Left ventricle myocardium inferior (tissue), 1 donor: ENCODE data around the gene SRRD. TPM values are rescaled to one million over a fixed set of nuclear protein-coding genes. Genes with fewer than 3 reads are reported as not detected.

Experiments
- DNase-seq: peaks from one replicate; pipeline ENCODE4 v3.0.0-alpha.2; 2020
- H3K27ac ChIP-seq: fragments of 200-600 bp; replicated peaks from 2 replicates; pipeline ENCODE4 v1.8.0; 2021
- H3K27me3 ChIP-seq: fragments of 200-600 bp; 2 replicates; pipeline ENCODE4 v1.8.0; 2021; ENCODE audit warnings: low read depth
- H3K36me3 ChIP-seq: fragments of 200-600 bp; 2 replicates; pipeline ENCODE4 v1.8.0; 2021
- H3K4me1 ChIP-seq: fragments of 200-600 bp; 2 replicates; pipeline ENCODE4 v1.8.0; 2021
- H3K4me3 ChIP-seq: fragments of 200-600 bp; 2 replicates; pipeline ENCODE4 v1.8.0; 2021; ENCODE audit warnings: mild to moderate bottlenecking, moderate library complexity
- H3K9me3 ChIP-seq: fragments of 200-600 bp; replicated peaks from 2 replicates; pipeline ENCODE4 v1.8.0; 2021
- intact Hi-C: fragments of 100-400 bp; cut with micrococcal nuclease; formaldehyde crosslinking; loops from one replicate; pipeline ENCODE4 v1.11.0; 2022
- total RNA-seq: library from RNA; stranded (reverse); fragmentation: NEBNext Ultra II Directional; extraction: Animal tissue kit (Norgen Biotek cat#: 25700); gene quantifications from one replicate; pipeline ENCODE4 v1.2.1, GENCODE V29; 2021
- TF ChIP-seq, protein P1 (sequence below): fragments of 200-600 bp; IDR thresholded peaks from 2 replicates; pipeline ENCODE4 v1.8.0; 2021; ENCODE audit warnings: antibody characterized with exemption, mild to moderate bottlenecking, borderline replicate concordance
- donor health status: DM: no; HTN: yes; CAD: no; lungs with severe emphysema.

SRRD gene
- total RNA-seq, 1 donor from 2014 or later = 23.5 TPM

DNA sequence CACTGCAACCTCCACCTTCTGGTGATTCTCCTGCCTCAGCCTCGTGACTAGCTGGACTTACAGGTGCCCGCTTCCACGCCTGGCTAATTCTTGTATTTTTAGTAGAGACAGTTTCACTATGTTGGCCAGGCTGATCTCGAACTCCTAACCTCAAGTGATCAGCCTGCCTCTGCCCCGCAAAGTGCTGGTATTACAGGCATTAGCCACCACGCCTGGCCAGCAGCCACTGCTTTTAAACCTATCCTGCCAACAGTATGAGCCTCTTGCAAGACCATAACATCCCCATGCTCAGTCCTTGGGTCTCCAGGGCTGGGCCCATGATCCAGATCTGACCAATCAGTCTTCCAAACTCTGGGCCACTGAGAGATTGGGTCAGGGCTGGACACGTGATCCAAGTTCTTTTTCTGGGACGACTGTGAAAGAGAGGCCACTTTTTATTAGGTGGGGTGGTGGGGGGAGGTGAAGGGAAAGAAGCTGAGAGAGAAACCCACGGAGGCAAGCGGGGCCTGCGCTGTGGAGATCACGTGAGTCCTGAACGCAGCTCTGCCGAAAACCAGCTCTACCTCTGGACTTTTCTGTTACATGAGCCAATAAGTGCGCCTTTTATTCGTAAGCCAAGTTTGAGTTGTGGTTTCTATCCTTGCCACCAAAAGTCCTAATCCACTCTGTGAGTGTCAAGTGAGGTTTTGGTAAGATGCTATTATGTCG lies 36.7 kb upstream of the SRRD start:
- intact Hi-C loops = no loop called here
- Histone ChIP-seq H3K9me3 (no peaks in the 10 kb centered on the region), H3K27me3 (peaks cover 7% of the 10 kb centered on the region), H3K4me3 (no peak overlapping the region), H3K27ac (no peak overlapping the region), H3K36me3 (peaks cover 13% of the 10 kb centered on the region), H3K4me1 (peaks cover 10% of the 10 kb centered on the region)
- TF ChIP-seq, protein P1, sequence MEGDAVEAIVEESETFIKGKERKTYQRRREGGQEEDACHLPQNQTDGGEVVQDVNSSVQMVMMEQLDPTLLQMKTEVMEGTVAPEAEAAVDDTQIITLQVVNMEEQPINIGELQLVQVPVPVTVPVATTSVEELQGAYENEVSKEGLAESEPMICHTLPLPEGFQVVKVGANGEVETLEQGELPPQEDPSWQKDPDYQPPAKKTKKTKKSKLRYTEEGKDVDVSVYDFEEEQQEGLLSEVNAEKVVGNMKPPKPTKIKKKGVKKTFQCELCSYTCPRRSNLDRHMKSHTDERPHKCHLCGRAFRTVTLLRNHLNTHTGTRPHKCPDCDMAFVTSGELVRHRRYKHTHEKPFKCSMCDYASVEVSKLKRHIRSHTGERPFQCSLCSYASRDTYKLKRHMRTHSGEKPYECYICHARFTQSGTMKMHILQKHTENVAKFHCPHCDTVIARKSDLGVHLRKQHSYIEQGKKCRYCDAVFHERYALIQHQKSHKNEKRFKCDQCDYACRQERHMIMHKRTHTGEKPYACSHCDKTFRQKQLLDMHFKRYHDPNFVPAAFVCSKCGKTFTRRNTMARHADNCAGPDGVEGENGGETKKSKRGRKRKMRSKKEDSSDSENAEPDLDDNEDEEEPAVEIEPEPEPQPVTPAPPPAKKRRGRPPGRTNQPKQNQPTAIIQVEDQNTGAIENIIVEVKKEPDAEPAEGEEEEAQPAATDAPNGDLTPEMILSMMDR = no peak
- no peak for DNase-seq

DNA sequence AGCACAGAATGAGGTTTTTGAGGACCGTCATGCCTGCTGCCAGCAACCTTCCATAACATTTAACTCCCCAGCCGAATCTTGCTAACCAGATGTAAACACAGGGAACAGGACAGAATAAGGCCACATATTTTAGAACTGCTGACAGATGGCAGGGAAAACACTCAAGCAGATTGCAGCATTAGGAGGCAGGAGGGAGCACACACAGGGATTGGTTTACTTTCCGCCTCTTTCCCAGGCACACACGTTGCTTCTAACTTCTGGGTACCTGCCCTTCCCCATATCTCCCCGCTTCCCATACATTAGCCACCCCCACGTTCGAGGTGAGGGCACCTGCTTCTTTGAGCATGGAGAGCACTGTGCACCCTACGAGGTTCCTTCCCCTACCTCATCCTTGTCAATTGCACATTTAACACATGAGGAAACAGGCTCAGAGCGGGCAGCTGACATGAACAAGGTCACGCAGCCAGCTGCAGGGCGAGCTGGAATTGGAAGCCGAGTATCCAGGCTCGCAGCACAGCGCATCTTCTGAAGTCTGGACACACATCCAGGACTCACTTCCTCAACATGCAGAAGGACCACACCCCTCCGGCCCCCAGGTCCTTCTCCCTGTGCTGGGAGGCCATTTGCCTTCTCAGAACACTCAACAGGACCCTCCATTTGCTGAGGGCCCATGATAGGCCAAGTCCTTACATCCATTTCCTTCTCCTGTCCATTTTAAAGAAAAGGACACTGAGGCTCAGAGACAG lies 35.9 kb upstream of the SRRD start:
- no peak for DNase-seq
- H3K27ac ChIP-seq = no peak overlapping the region
- TF ChIP-seq, protein P1 = no peak
- intact Hi-C loops = no loop called here
- H3K36me3 ChIP-seq = peaks cover 21% of the 10 kb centered on the region
- H3K27me3 ChIP-seq = peaks cover 7% of the 10 kb centered on the region
- peaks cover 10% of the 10 kb centered on the region for H3K4me1 ChIP-seq
- H3K4me3 ChIP-seq = no peak overlapping the region
- no peaks in the 10 kb centered on the region for H3K9me3 ChIP-seq

DNA sequence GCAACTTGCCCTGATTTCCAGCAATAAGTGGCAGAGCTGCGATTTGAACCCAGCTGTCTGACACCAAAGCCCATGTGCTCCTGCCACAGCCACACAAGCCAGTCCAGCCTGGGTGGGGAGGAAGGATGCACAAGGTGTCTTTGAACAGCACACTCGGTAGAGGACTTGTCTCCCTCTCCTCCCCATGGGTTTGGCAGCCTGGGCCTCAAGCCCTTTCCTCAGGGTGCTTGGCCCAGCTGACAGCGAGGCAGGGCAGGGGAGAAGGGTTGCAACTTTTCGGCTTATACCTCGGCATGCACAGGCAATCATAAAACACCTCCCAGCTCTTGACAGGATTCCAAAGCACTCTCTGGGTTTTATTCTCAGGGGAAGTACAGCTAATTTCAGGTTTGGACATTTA lies 35.3 kb upstream of the SRRD start:
- peaks cover 26% of the 10 kb centered on the region for H3K36me3 ChIP-seq
- peaks cover 10% of the 10 kb centered on the region for H3K4me1 ChIP-seq
- H3K27ac ChIP-seq = no peak overlapping the region
- no peak for DNase-seq
- intact Hi-C loops = no loop called here
- H3K9me3 ChIP-seq = no peaks in the 10 kb centered on the region
- H3K27me3 ChIP-seq = peaks cover 7% of the 10 kb centered on the region
- H3K4me3 ChIP-seq = no peak overlapping the region
- TF ChIP-seq, protein P1 = no peak

DNA sequence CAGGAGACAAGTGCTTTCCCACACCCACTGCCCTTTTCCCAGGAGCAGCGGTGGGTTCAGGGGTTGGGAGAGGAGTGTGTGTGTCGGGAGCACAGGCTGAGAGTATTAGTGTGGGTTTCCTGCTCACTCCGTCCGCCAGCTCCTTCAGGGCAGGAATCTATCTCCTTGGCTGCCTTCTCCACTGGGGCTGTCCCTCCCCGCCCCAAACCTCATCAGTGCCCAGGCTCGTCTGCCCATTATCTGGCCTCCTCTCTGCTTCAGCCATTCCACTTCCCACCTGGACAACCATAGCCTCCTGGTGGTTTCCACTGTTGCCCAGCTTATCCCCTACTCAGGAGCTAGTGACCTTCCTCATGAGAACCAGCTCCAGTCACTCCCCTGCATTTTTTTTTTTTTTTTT lies 34.7 kb upstream of the SRRD start:
- Histone ChIP-seq H3K9me3 (no peaks in the 10 kb centered on the region), H3K36me3 (peaks cover 32% of the 10 kb centered on the region), H3K27ac (no peak overlapping the region), H3K4me3 (no peak overlapping the region), H3K27me3 (peaks cover 7% of the 10 kb centered on the region), H3K4me1 (peaks cover 10% of the 10 kb centered on the region)
- intact Hi-C loops = no loop called here
- DNase-seq = no peak
- TF ChIP-seq, protein P1 = no peak

DNA sequence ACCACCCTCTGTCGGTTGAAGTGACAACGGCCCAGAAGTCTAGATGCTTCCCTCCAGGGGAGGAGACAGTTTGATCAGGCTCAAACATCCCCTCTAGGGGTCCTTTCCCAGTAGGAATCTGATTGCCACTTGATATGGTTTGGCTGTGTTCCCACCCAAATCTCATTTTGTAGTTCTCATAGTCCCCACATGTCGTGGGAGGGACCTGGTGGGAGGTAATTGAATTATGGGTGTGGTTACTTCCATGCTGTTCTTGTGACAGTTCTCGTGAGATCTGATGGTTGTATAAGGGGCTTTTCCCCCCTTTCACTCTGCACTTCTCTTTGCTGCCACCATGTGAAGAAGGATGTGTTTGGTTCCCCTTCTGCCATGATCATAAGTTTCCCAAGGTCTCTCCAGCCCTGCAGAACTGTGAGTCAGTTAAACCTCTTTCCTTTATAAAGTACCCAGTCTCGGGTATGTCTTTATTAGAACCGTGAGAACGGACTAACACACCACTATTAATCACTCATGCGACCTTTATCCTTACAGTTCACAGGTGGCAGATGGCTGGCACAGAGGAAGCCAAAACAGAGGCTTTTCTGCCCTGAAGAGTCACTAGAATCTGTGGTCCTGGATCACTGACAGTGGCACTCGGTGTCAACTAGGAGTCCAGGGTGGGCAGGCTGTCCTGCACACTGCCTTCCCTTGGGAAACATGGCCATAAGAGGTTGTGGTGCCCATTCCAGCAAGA lies 33.1 kb upstream of the SRRD start:
- H3K9me3 ChIP-seq = no peaks in the 10 kb centered on the region
- intact Hi-C loops = no loop called here
- TF ChIP-seq, protein P1 = no peak
- no peak for DNase-seq
- no peak overlapping the region for H3K4me3 ChIP-seq
- no peak overlapping the region for H3K27ac ChIP-seq
- peaks cover 10% of the 10 kb centered on the region for H3K4me1 ChIP-seq
- peaks cover 39% of the 10 kb centered on the region for H3K36me3 ChIP-seq
- peaks cover 4% of the 10 kb centered on the region for H3K27me3 ChIP-seq
